GM12878 (cell line): ENCODE results near the gene PAPPA. TPM values are rescaled to one million over a fixed set of nuclear protein-coding genes. Genes with fewer than 3 reads are reported as not detected.

ENCODE experiments used
- ATAC-seq: fragments of 200-7000 bp; cut with Tn5 transposase; 3 replicates; pipeline ENCODE4 v1.9.1; 2020; ENCODE audit warnings: mild to moderate bottlenecking, moderate library complexity
- BruUV-seq: library from RNA; stranded (reverse); fragments of 400-500 nt; replicated peaks from 2 replicates; lab custom pipeline; 2021; lab: Mats Ljungman, UMichigan
- CTCF ChIA-PET: fragments of 300-600 bp; sonication (Branson Sonifier 250); formaldehyde crosslinking; extraction: SDS; loops from one replicate; lab custom pipeline; 2021; ENCODE audit warnings: inconsistent platforms; lab: Yijun Ruan, JAX
- POLR2A ChIA-PET: fragments of 350-600 bp; formaldehyde crosslinking; extraction: SDS; loops from one replicate; lab custom pipeline; 2021; ENCODE audit warnings: inconsistent platforms; lab: Charles Lee
- RAD21 ChIA-PET: fragments of 300-600 bp; sonication (Branson Sonifier 250); formaldehyde crosslinking; loops from one replicate; lab custom pipeline; 2023; ENCODE audit warnings: antibody characterized with exemption; ENCODE audit not compliant: unreplicated experiment; lab: Charles Lee
- SMC1A ChIA-PET: fragments of 300-600 bp; sonication (Branson Sonifier 250); formaldehyde crosslinking; loops from one replicate; lab custom pipeline; 2023; ENCODE audit not compliant: unreplicated experiment, uncharacterized antibody; lab: Charles Lee
- DNase-seq: peaks from one replicate; pipeline ENCODE4 v3.0.0-alpha.2; 2011; ENCODE audit warnings: low read depth, low spot score
- FAIRE-seq: peaks from 3 replicates; lab custom pipeline; 2011; peaks lifted over from hg19 to GRCh38; lab: Jason Lieb, UNC
- H2AFZ ChIP-seq: 2 replicates; pipeline ENCODE4 v1.6.0; 2011; ENCODE audit warnings: low read depth, low read length, control low read depth; ENCODE audit not compliant: control insufficient read depth
- H3K27ac ChIP-seq: 2 replicates; pipeline ENCODE4 v1.5.1; 2011; ENCODE audit warnings: control low read depth; ENCODE audit not compliant: control insufficient read depth, insufficient read depth
- H3K27me3 ChIP-seq, 2 experiments: replicated peaks in 1 of 2; 2 replicates each; pipeline versions ENCODE4 v1.6.0 to v1.6.1; 2011; ENCODE audit warnings: low read length in 1 of 2; ENCODE audit not compliant: control insufficient read depth in 2 of 2, insufficient read depth in 2 of 2
- H3K36me3 ChIP-seq, 2 experiments: 2 replicates each; pipeline ENCODE4 v1.5.1; 2011; ENCODE audit warnings: low read length in 1 of 2; ENCODE audit not compliant: control insufficient read depth in 2 of 2, insufficient read depth in 2 of 2
- H3K4me1 ChIP-seq: 2 replicates; pipeline ENCODE4 v1.6.1; 2011; ENCODE audit warnings: mild to moderate bottlenecking, low read length, moderate library complexity, mixed read lengths; ENCODE audit not compliant: control insufficient read depth, insufficient read depth
- H3K4me2 ChIP-seq: 2 replicates; pipeline ENCODE4 v1.6.0; 2011; ENCODE audit warnings: control low read depth; ENCODE audit not compliant: control insufficient read depth, insufficient read depth
- H3K4me3 ChIP-seq: fragments of 200-600 bp; sonication (generic); 2 replicates; pipeline ENCODE4 v1.5.1; 2016
- H3K79me2 ChIP-seq: 2 replicates; pipeline ENCODE4 v1.6.0; 2011; ENCODE audit warnings: low read length; ENCODE audit not compliant: control insufficient read depth, insufficient read depth
- H3K9ac ChIP-seq: 2 replicates; pipeline ENCODE4 v1.8.0; 2011; ENCODE audit warnings: low read length, control low read depth, mixed read lengths; ENCODE audit not compliant: control insufficient read depth, insufficient read depth
- H3K9me3 ChIP-seq: replicated peaks from 3 replicates; pipeline ENCODE4 v1.5.1; 2011; ENCODE audit warnings: mild to moderate bottlenecking, low read length; ENCODE audit not compliant: control insufficient read depth, insufficient read depth
- H4K20me1 ChIP-seq: 2 replicates; pipeline ENCODE4 v1.6.0; 2011; ENCODE audit not compliant: control insufficient read depth, insufficient read depth
- CREB1 ChIP-seq: IDR thresholded peaks from 2 replicates; pipeline ENCODE4 v1.6.1; 2012; ENCODE audit warnings: low read depth, mild to moderate bottlenecking, inconsistent platforms
- DPF2 ChIP-seq: fragments of 450-650 bp; IDR thresholded peaks from 2 replicates; pipeline ENCODE4 v1.6.1; 2017; ENCODE audit warnings: mild to moderate bottlenecking
- HDGF ChIP-seq: fragments of 450-650 bp; IDR thresholded peaks from 2 replicates; pipeline ENCODE4 v1.6.1; 2016; ENCODE audit warnings: antibody characterized with exemption
- JUND ChIP-seq: IDR thresholded peaks from 2 replicates; pipeline ENCODE4 v1.6.1; 2012; ENCODE audit warnings: low read depth, mild to moderate bottlenecking, low read length, improper control_type of control experiment, moderate library complexity
- NFYB ChIP-seq: IDR thresholded peaks from 2 replicates; pipeline ENCODE4 v1.6.1; 2011; ENCODE audit warnings: low read depth, mild to moderate bottlenecking, low read length, improper control_type of control experiment, moderate library complexity; ENCODE audit not compliant: insufficient read depth
- NRF1 ChIP-seq: conservative IDR thresholded peaks from 2 replicates; pipeline ENCODE4 v1.6.1; 2011; ENCODE audit warnings: mild to moderate bottlenecking, low read depth, low read length, improper control_type of control experiment
- PAX5 ChIP-seq: IDR thresholded peaks from 2 replicates; pipeline ENCODE4 v1.6.1; 2011; ENCODE audit warnings: low read depth, low read length, borderline replicate concordance
- SMARCA5 ChIP-seq: fragments of 450-650 bp; IDR thresholded peaks from 2 replicates; pipeline ENCODE4 v1.6.1; 2017; ENCODE audit warnings: mild to moderate bottlenecking
- STAT1 ChIP-seq: fragments of 450-650 bp; conservative IDR thresholded peaks from 2 replicates; pipeline ENCODE4 v1.6.1; 2014; ENCODE audit warnings: antibody characterized with exemption, mild to moderate bottlenecking
- TCF7 ChIP-seq: IDR thresholded peaks from 2 replicates; pipeline ENCODE4 v1.6.1; 2014; ENCODE audit warnings: antibody characterized with exemption, borderline replicate concordance
- WGBS: methylation state at CpG from one replicate; pipeline ENCODE4 v1.1.6; 2016; ENCODE audit warnings: low lambda C conversion rate; ENCODE audit not compliant: insufficient replicate concordance, insufficient coverage; ENCODE audit errors: missing lambda C conversion rate; 5-methylcytosine and 5-hydroxymethylcytosine counted together
- in situ Hi-C: fragments of 300-500 bp; cut with MboI; formaldehyde crosslinking; loops from 9 replicates; pipeline ENCODE4 v1.14.3; 2018; ENCODE audit warnings: mixed read lengths
- intact Hi-C: fragments of 100-400 bp; cut with micrococcal nuclease; formaldehyde crosslinking; loops from one replicate; pipeline ENCODE4 v1.14.2; 2022; ENCODE audit not compliant: unreplicated experiment
- polyA plus RNA-seq, 11 experiments: library from polyadenylated mRNA; depleted of rRNA in 4 of 11; unstranded in 6 of 11; stranded (reverse) in 5 of 11; fragments of >200 nt; fragmentation: Nextera tagmentation in 4 of 11; fragmentation: Illumina TruSeq in 1 of 11; extraction: Ambion mirVana in 4 of 11; extraction: Trizol in 1 of 11; gene quantifications; 1 replicate in 1 of 11; 2 replicates in 10 of 11; pipeline versions ENCODE4 v1.2.1 to v1.2.3, GENCODE V29; 2011 to 2016; ENCODE audit warnings: inconsistent platforms in 2 of 11, missing spikeins in 2 of 11, low read depth in 1 of 11
- total RNA-seq, 4 experiments: library from RNA; depleted of rRNA in 3 of 4; stranded (reverse); fragments of >200 nt in 3 of 4; fragmentation: Illumina TruSeq in 1 of 4; extraction: Trizol in 1 of 4; gene quantifications; 2 replicates each; pipeline versions ENCODE4 v1.2.1 to v1.2.3, GENCODE V29; 2013 to 2021
- TF ChIP-seq, protein P1 (sequence below): IDR thresholded peaks from 2 replicates; pipeline ENCODE4 v1.6.1; 2011; ENCODE audit warnings: low read depth, mild to moderate bottlenecking, low read length, moderate library complexity, borderline replicate concordance; ENCODE audit errors: extremely low read depth
- TF ChIP-seq, protein P2 (sequence below): IDR thresholded peaks from 2 replicates; pipeline ENCODE4 v1.6.1; 2012; ENCODE audit warnings: low read depth, low read length, improper control_type of control experiment
- TF ChIP-seq, protein P3 (sequence below): IDR thresholded peaks from 2 replicates; pipeline ENCODE4 v1.6.1; 2012; ENCODE audit warnings: low read depth, low read length, improper control_type of control experiment
- TF ChIP-seq, protein P4 (sequence below): IDR thresholded peaks from 2 replicates; pipeline ENCODE4 v1.6.1; 2012; ENCODE audit warnings: low read depth, low read length, improper control_type of control experiment
- TF ChIP-seq, protein P5 (sequence below): IDR thresholded peaks from 2 replicates; pipeline ENCODE4 v1.6.1; 2012; ENCODE audit warnings: improper control_type of control experiment, low read depth, low read length; ENCODE audit not compliant: insufficient replicate concordance

The PAPPA gene
- total and polyA plus RNA-seq, 10 of the 15 experiments (the other 5 are each of a cell fraction or from before 2014, with no cell fraction given), result under 0.01 to 0.19 (median 0.02) TPM; not detected in 4

DNA sequence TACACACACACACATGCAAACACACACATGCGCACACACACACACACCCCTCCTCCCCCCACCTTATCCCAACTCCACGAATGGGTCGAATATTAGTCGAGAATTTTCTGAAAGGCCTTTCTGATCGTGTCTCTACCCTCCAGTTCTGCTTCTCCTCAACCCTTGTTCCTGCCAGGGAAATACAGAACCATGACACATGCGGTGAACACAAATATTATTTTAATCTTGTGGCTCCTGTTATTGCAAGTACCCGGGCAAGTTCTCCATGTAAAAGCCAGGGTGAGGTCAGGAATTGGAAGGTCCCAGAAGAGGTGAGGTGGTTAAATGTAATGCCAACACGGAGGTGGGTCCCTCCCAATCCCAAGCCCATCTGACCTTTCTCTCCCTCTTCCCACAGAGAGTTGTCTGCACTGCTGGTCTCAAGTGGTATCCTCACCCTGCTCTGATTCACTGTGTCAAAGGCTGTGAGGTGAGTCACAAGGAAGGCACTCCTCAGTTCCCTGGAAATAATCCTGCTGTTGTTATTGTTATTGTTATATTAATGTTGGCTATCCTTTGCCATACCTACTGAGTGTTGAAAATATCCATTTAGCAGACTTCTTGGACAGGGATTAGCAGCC, 223.7 kb downstream of the PAPPA start:
- H3K9me3 ChIP-seq, result no peaks in the 10 kb centered on the region
- no peak overlapping the region for H2AFZ ChIP-seq
- 38% methylated on average over 8 of the region's 8 CpGs for WGBS
- no peaks in the 10 kb centered on the region for H4K20me1 ChIP-seq
- no peaks in the 10 kb centered on the region for H3K36me3 ChIP-seq
- ChIA-PET SMC1A (no interaction called here), POLR2A (no interaction called here), CTCF (no interaction called here), RAD21 (no interaction called here)
- intact Hi-C loops (no loop called here), in situ Hi-C loops (no loop called here)
- no peaks in the 10 kb centered on the region for H3K4me1 ChIP-seq
- no peak overlapping the region for H3K4me2 ChIP-seq
- ATAC-seq (no peak), FAIRE-seq (no peak), DNase-seq (no peak)
- no peak overlapping the region for H3K4me3 ChIP-seq
- H3K27me3 ChIP-seq, result no peaks in the 10 kb centered on the region
- no TSS peak for BruUV-seq
- H3K79me2 ChIP-seq, result no peaks in the 10 kb centered on the region
- no peak overlapping the region for H3K9ac ChIP-seq
- no peak overlapping the region for H3K27ac ChIP-seq
- TF ChIP-seq NRF1 (no peak), TCF7 (no peak), STAT1 (no peak), SMARCA5 (no peak), PAX5 (no peak), CREB1 (no peak), DPF2 (no peak), JUND (no peak), HDGF (no peak), NFYB (no peak)
- TF ChIP-seq, protein P1, sequence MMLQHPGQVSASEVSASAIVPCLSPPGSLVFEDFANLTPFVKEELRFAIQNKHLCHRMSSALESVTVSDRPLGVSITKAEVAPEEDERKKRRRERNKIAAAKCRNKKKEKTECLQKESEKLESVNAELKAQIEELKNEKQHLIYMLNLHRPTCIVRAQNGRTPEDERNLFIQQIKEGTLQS, result no peak
- TF ChIP-seq, protein P2, sequence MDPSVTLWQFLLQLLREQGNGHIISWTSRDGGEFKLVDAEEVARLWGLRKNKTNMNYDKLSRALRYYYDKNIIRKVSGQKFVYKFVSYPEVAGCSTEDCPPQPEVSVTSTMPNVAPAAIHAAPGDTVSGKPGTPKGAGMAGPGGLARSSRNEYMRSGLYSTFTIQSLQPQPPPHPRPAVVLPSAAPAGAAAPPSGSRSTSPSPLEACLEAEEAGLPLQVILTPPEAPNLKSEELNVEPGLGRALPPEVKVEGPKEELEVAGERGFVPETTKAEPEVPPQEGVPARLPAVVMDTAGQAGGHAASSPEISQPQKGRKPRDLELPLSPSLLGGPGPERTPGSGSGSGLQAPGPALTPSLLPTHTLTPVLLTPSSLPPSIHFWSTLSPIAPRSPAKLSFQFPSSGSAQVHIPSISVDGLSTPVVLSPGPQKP, result no peak
- TF ChIP-seq, protein P3, sequence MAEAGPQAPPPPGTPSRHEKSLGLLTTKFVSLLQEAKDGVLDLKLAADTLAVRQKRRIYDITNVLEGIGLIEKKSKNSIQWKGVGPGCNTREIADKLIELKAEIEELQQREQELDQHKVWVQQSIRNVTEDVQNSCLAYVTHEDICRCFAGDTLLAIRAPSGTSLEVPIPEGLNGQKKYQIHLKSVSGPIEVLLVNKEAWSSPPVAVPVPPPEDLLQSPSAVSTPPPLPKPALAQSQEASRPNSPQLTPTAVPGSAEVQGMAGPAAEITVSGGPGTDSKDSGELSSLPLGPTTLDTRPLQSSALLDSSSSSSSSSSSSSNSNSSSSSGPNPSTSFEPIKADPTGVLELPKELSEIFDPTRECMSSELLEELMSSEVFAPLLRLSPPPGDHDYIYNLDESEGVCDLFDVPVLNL, result no peak
- TF ChIP-seq, protein P4, sequence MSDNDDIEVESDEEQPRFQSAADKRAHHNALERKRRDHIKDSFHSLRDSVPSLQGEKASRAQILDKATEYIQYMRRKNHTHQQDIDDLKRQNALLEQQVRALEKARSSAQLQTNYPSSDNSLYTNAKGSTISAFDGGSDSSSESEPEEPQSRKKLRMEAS, result no peak
- TF ChIP-seq, protein P5, sequence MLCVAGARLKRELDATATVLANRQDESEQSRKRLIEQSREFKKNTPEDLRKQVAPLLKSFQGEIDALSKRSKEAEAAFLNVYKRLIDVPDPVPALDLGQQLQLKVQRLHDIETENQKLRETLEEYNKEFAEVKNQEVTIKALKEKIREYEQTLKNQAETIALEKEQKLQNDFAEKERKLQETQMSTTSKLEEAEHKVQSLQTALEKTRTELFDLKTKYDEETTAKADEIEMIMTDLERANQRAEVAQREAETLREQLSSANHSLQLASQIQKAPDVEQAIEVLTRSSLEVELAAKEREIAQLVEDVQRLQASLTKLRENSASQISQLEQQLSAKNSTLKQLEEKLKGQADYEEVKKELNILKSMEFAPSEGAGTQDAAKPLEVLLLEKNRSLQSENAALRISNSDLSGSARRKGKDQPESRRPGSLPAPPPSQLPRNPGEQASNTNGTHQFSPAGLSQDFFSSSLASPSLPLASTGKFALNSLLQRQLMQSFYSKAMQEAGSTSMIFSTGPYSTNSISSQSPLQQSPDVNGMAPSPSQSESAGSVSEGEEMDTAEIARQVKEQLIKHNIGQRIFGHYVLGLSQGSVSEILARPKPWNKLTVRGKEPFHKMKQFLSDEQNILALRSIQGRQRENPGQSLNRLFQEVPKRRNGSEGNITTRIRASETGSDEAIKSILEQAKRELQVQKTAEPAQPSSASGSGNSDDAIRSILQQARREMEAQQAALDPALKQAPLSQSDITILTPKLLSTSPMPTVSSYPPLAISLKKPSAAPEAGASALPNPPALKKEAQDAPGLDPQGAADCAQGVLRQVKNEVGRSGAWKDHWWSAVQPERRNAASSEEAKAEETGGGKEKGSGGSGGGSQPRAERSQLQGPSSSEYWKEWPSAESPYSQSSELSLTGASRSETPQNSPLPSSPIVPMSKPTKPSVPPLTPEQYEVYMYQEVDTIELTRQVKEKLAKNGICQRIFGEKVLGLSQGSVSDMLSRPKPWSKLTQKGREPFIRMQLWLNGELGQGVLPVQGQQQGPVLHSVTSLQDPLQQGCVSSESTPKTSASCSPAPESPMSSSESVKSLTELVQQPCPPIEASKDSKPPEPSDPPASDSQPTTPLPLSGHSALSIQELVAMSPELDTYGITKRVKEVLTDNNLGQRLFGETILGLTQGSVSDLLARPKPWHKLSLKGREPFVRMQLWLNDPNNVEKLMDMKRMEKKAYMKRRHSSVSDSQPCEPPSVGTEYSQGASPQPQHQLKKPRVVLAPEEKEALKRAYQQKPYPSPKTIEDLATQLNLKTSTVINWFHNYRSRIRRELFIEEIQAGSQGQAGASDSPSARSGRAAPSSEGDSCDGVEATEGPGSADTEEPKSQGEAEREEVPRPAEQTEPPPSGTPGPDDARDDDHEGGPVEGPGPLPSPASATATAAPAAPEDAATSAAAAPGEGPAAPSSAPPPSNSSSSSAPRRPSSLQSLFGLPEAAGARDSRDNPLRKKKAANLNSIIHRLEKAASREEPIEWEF, result no peak
